NCI-H146 treated with DMSO at 0.1 percent for 48 hours (cell line): ENCODE results near the gene DDI1.

Experiments
- DNase-seq: peaks from one replicate; lab custom pipeline; 2025; ENCODE audit not compliant: unreplicated experiment; lab: John Stamatoyannopoulos, UW

Gene DDI1

GRCh38 chr11:104075706-104076105 lies 39.3 kb downstream of the DDI1 start:
- DNase-seq: no peak

GRCh38 chr11:104076455-104076854 lies 40.0 kb downstream of the DDI1 start:
- DNase-seq: no peak

DNA sequence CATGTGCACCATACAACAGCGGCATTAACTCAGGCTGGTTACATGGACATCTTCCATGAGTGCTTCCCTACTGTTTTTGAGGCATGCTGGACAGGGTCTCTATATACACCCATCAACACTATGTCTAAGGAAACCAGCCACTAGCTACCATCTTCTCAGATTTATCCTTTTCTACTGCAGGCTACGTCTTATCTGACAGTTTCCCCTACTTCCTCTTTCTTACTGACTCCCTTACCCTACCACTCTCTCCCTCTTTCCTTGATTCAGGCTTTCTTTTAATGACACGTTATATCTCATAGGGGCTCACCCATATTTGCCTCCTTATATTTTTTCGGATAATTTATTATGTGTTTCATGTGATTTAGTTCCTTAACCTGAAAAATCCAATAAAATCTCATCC lies 41.8 kb downstream of the DDI1 start:
- no peak for DNase-seq

- DNase-seq: no peak
Measured at GRCh38 chr11:104078995-104079394, 42.6 kb downstream of the DDI1 start.

DNA sequence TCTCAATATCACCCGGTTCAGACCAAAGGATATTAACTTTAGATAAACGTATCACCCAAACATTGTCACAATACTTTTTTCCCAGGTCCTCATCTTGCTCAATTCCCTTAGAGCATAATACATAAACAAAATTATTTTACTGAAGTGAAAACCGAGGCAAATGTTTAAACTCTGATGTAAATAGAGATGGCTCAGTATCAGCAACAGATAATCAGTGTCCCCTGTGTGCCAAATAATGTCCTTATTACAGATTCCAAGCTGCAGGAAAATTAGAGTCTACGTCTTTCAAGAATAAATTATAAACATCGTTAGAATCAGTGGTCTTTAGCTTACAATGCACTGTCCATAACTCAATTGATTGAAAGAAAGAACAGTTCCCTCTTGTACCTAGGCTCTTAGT lies 50.2 kb downstream of the DDI1 start:
- DNase-seq: no peak
